HUES48 (cell line): ENCODE results near the gene WDR54.

ENCODE experiments used
- H3K27ac ChIP-seq: one replicate; pipeline ENCODE4 v1.7.0; 2013; ENCODE audit warnings: low read depth, low read length, inconsistent platforms
- H3K27me3 ChIP-seq: 2 replicates; pipeline ENCODE4 v1.6.1; 2013; ENCODE audit warnings: mild to moderate bottlenecking, low read length; ENCODE audit not compliant: control insufficient read depth, insufficient read depth
- H3K36me3 ChIP-seq: 2 replicates; pipeline ENCODE4 v1.6.1; 2013; ENCODE audit warnings: low read length; ENCODE audit not compliant: control insufficient read depth, insufficient read depth
- H3K4me1 ChIP-seq: 2 replicates; pipeline ENCODE4 v1.6.1; 2013; ENCODE audit warnings: mild to moderate bottlenecking, low read length; ENCODE audit not compliant: control insufficient read depth, insufficient read depth
- H3K4me3 ChIP-seq: 2 replicates; pipeline ENCODE4 v1.5.1; 2013; ENCODE audit warnings: mild to moderate bottlenecking, low read depth, low read length
- H3K9ac ChIP-seq: 2 replicates; pipeline ENCODE4 v1.6.1; 2013; ENCODE audit warnings: mild to moderate bottlenecking, low read depth, low read length, moderate library complexity
- H3K9me3 ChIP-seq: 2 replicates; pipeline ENCODE4 v1.6.1; 2013; ENCODE audit warnings: low read length; ENCODE audit not compliant: control insufficient read depth, insufficient read depth

WDR54 gene

DNA sequence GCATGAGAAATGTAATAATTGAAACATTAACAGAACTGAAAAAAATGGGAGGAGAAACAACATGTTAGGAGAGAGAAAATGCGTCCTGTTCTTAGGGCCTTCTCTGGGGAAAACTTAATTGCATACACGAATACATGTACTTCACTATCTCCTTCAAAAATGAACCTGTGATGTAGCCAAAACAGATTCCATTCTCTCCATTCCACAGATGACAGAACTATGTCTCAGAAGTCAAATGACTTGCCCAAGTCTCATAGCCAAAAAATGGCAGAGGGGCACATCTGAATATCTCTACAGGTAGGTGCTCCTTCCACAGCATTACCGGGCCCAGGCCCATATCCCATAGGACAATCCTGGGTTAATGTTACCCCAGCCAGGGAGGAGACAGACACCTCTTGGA lies 37.5 kb upstream of the WDR54 start:
- Histone ChIP-seq H3K36me3 (peaks cover 28% of the 10 kb centered on the region), H3K9me3 (no peaks in the 10 kb centered on the region), H3K27ac (no peak overlapping the region)

DNA sequence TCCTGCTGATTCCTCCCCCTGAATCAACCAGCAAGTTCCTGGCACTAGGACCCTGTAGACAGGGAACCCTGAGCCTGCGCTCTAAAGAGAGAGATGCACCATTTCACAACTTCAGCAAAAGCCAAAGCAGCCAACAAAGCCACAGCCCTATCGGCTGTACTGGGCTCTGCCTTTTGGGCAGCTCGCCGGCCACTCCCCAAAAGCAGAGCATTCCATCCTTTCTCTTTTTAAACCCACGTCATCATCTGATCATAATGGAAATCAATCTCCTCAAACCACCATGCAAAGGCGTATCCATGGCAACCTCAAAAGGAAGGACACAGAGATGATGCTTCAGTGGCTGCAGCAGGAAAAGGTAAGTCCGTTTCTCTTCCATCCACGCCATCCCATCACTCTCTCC lies 36.1 kb upstream of the WDR54 start:
- Histone ChIP-seq H3K4me3 (no peak overlapping the region), H3K27ac (no peak overlapping the region), H3K9me3 (no peaks in the 10 kb centered on the region), H3K4me1 (peaks cover 7% of the 10 kb centered on the region), H3K9ac (no peak overlapping the region), H3K36me3 (peaks cover 28% of the 10 kb centered on the region), H3K27me3 (no peaks in the 10 kb centered on the region)

More for the DNA sequence above, 37.5 kb upstream of the WDR54 start:
- no peak overlapping the region for H3K9ac ChIP-seq
- H3K4me1 ChIP-seq = peaks cover 15% of the 10 kb centered on the region
- H3K27me3 ChIP-seq = no peaks in the 10 kb centered on the region
- H3K4me3 ChIP-seq = no peak overlapping the region

DNA sequence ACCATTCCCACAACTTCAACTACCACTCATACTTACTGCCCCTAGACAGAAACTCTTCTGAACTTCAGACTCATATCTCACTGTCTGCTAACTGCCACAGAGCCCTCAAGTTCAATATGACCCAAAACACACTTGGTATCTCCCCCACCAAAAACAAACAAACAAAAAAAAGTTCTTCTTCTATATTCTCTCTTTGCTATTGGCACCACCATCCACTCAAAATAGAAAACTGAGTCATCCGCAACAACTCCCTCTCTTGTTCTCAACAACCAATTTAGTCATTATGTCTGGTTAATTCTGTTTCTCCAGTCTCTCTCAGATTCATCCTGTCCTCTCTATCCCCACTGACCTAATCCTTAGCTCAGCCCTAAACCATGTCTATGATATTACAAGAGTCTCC lies 34.2 kb upstream of the WDR54 start:
- no peak overlapping the region for H3K27ac ChIP-seq
- H3K4me1 ChIP-seq = peaks cover 9% of the 10 kb centered on the region; the same call in 1 of the 2 replicates

DNA sequence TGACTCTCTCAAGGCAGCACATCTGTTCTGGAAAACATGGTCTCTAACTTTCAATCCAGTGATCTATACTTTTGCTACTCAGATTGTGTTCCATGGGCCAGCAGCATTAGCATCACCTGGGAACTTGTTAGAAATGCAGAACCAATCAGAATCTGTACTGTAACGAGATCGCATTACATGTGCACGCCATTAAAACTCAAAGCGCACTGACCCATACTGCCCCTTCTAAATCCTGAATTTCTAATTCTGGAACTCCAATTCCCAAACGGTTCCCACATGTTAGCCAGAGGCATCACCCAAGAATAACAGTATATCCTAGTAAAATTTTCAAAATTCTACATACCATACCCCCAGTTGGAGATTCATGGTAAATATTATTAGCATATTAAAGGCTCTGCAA lies 30.9 kb upstream of the WDR54 start:
- peak overlapping the region; percentile 100 for H3K4me3 ChIP-seq

More for the DNA sequence above, 34.2 kb upstream of the WDR54 start:
- no peak overlapping the region for H3K4me3 ChIP-seq
- H3K9me3 ChIP-seq = no peaks in the 10 kb centered on the region
- peaks cover 28% of the 10 kb centered on the region for H3K36me3 ChIP-seq
- no peak overlapping the region for H3K9ac ChIP-seq
- no peaks in the 10 kb centered on the region for H3K27me3 ChIP-seq

DNA sequence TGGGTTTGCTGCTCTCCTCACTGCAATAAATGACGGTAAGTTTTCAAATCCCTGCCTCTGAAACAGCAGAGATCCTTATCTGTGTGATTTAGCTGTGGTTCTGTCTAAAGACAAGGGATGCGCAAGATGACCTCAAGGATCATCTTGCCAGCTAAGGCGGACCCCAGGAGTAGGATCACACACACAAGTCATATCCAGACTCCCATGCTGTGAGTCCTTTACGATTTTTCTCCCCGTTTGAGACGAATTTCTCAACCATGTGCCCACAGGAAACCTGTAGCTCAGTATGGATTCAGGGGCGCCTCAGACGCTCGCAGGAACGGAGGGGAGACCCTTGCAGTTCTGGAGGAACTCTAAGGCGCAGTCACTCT lies 30.3 kb upstream of the WDR54 start:
- Histone ChIP-seq H3K27ac (peak overlapping the region; percentile 92), H3K4me3 (peak overlapping the region; percentile 100), H3K27me3 (no peaks in the 10 kb centered on the region), H3K36me3 (0 out of 2 replicates have a peak, but pooled peaks cover under 1% of the 10 kb centered on the region), H3K9ac (peak overlapping the region; percentile 87), H3K9me3 (no peaks in the 10 kb centered on the region), H3K4me1 (peaks cover 10% of the 10 kb centered on the region; the same call in 1 of the 2 replicates)

More for the DNA sequence above, 30.9 kb upstream of the WDR54 start:
- no peak overlapping the region for H3K27ac ChIP-seq
- no peaks in the 10 kb centered on the region for H3K9me3 ChIP-seq
- peaks cover 6% of the 10 kb centered on the region; the same call in 1 of the 2 replicates for H3K36me3 ChIP-seq
- H3K9ac ChIP-seq = peak overlapping the region; percentile 87
- H3K27me3 ChIP-seq = no peaks in the 10 kb centered on the region
- peaks cover 10% of the 10 kb centered on the region; the same call in 1 of the 2 replicates for H3K4me1 ChIP-seq

DNA sequence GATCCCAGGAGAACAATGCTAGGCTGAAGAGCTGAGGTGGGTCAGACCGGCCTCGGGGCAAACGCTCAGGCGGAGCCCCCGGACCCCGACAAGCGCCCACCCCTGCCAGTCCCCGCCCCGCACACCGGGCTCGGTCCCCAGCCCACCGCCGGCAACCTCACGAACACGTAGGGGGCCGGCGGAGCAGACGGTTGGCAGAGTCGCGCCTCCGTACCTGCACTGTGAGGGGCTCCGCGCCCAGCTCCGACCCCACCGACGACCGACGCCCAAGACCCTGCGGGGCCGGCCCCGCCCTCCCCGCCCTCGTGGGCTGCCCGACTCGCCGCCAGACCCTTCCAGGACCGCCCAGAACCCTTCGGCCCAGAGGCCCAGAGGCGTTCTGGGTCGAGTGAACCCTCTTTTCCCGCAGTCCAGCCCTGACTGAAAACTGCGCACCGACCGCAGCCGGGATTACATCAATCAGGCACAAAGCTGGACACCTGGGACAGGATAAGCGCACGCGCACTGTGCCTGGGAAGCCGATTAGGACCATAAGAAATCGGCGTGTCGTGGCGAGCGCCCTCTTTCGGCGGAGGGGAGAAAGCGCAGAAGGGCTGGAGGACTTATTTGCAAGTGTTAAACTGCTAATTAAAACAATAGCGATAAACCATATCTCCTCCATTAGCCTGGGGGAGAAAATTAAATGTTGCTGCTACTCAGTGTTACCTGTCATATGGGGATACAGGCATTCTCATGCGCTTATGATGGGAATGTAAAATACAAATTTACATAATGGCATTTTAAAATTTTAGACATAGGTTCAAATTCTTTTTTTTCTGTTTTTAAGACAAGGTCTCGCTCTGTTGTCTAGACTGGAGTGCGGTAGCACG lies 29.7 kb upstream of the WDR54 start:
- Histone ChIP-seq H3K4me3 (peak overlapping the region; percentile 100), H3K27ac (peak overlapping the region; percentile 92), H3K36me3 (no peaks in the 10 kb centered on the region), H3K27me3 (no peaks in the 10 kb centered on the region), H3K9ac (peak overlapping the region; percentile 87), H3K4me1 (peaks cover 10% of the 10 kb centered on the region; the same call in 1 of the 2 replicates), H3K9me3 (no peaks in the 10 kb centered on the region)

DNA sequence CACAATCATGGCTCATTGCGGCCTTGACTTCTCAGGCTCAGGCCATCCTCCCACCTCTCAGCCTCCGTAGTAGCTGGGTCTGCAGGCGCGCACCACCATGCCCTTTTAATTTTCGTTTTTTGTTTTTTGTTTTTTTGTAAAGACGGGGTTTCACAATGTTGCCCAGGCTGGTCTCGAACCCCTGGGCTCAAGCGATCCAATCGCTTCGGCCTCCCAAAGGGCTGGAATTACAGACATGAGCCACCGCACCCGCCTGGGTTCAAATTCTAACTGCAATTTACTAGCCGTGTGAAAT lies 29.1 kb upstream of the WDR54 start:
- Histone ChIP-seq H3K27ac (no peak overlapping the region), H3K36me3 (no peaks in the 10 kb centered on the region), H3K27me3 (no peaks in the 10 kb centered on the region), H3K4me3 (peak overlapping the region; percentile 100; the same call in 1 of the 2 replicates), H3K4me1 (peaks cover 10% of the 10 kb centered on the region; the same call in 1 of the 2 replicates), H3K9ac (0 out of 2 replicates have a peak overlapping the region, but pooled peaks have one; percentile 87), H3K9me3 (no peaks in the 10 kb centered on the region)

DNA sequence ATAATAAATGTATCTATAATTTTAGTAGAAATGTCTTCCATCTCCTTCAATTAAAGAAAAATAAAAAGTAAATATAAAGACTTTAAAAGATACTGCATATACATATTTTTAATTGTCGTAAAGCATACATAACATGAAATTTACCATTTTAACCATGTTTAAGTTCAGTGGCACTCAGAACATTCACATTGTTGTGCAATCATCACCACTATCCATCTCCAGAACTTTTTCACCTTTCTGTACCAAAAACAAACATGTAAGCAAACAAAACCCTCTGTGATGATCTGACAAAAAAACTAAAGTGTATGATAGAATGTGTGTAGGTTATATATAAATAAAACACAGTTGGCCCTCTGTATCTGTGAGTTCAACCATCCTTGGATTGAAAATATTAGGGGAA lies 28.0 kb upstream of the WDR54 start:
- Histone ChIP-seq H3K9ac (no peak overlapping the region), H3K36me3 (no peaks in the 10 kb centered on the region), H3K27ac (no peak overlapping the region), H3K9me3 (no peaks in the 10 kb centered on the region), H3K4me1 (peaks cover 10% of the 10 kb centered on the region; the same call in 1 of the 2 replicates), H3K27me3 (no peaks in the 10 kb centered on the region), H3K4me3 (no peak overlapping the region)

DNA sequence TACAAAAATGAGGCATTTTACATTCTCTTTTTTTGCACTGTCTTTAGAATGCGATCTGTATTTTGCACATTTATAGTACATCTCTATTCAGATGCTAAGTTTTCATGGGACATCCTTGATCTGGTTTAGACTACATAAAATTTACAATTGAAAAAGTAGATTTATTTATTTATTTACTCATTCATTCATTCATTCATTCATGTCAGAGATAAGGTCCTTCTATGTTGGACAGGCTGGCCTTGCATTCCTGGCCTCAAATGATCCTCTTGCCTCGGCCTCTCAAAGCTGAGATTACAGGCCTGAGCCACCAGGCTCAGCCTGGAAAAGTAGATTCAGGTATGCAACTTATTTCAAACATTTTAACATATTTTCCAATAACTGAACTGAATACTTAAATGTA lies 25.4 kb upstream of the WDR54 start:
- Histone ChIP-seq H3K4me1 (0 out of 2 replicates have a peak, but pooled peaks cover 3% of the 10 kb centered on the region), H3K4me3 (no peak overlapping the region), H3K27me3 (no peaks in the 10 kb centered on the region), H3K9ac (no peak overlapping the region), H3K36me3 (no peaks in the 10 kb centered on the region), H3K27ac (no peak overlapping the region), H3K9me3 (no peaks in the 10 kb centered on the region)

DNA sequence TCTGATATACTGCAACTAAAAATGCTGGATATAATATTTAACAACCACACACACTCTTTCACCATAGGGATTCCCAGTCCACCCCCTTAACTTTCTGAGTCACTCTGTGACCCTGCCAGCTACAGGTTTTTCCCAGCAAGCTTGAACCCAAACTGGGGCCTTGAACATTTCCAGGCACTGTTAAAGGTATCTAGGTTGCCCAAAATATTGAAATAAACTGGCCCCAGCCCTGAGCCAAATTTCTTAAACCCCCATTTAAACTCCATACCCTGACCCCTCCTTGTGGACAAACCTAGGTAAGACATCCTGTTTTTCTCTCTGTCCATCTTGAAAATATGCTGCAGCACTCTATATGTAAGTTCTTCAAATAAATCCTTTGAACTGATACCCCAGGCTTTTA lies 21.7 kb upstream of the WDR54 start:
- H3K27ac ChIP-seq = no peak overlapping the region
- H3K27me3 ChIP-seq = no peaks in the 10 kb centered on the region
- H3K9ac ChIP-seq = no peak overlapping the region
- no peaks in the 10 kb centered on the region for H3K9me3 ChIP-seq
- H3K36me3 ChIP-seq = no peaks in the 10 kb centered on the region
- no peak overlapping the region for H3K4me3 ChIP-seq
- H3K4me1 ChIP-seq = no peaks in the 10 kb centered on the region

DNA sequence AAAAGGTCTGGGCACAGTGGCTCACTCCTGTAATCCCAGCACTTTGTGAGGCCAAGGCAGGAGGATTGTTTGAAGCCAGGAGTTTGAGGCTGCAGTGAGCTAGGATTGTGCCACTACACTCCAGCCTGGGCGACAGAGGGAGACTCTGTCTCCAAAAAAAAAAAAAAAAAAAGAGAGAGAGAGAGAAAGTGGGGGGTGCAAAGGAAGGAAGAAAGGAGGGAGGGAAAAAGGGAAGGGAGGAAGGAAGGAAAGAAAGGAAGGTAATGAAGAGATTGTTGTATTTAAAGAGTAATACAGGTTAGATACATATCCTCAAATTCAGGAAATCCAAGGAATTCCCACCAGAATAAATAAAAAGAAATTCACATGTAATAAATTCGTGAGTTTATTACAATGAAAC lies 19.6 kb upstream of the WDR54 start:
- Histone ChIP-seq H3K4me1 (no peaks in the 10 kb centered on the region), H3K9me3 (no peaks in the 10 kb centered on the region), H3K9ac (no peak overlapping the region), H3K27ac (no peak overlapping the region), H3K27me3 (no peaks in the 10 kb centered on the region), H3K4me3 (no peak overlapping the region), H3K36me3 (no peaks in the 10 kb centered on the region)
